Uterus (tissue), 4 donors: ENCODE results near the gene BEND6. TPM values are rescaled to one million over a fixed set of nuclear protein-coding genes. Genes with fewer than 3 reads are reported as not detected.

ENCODE experiments used
- DNase-seq, 2 donors: peaks; one replicate each; pipeline ENCODE4 v3.0.0-alpha.2; 2019 to 2020
- H3K27ac ChIP-seq, 2 donors: fragments of 200-600 bp; sonication (generic); 1 replicate in 1 of 2; 2 replicates in 1 of 2; pipeline ENCODE4 v1.5.1; 2016 to 2018
- H3K27me3 ChIP-seq, 2 donors: fragments of 200-600 bp; sonication (generic); one replicate each; pipeline ENCODE4 v1.5.1; 2018 to 2019; ENCODE audit warnings: control low read depth in 1 of 2
- H3K36me3 ChIP-seq, 2 donors: fragments of 200-600 bp; sonication (generic); one replicate each; pipeline ENCODE4 v1.5.1; 2019; ENCODE audit warnings: control low read depth in 1 of 2
- H3K4me1 ChIP-seq, 2 donors: fragments of 200-600 bp; sonication (generic); one replicate each; pipeline ENCODE4 v1.5.1; 2018 to 2019; ENCODE audit warnings: control low read depth in 1 of 2
- H3K4me3 ChIP-seq, 2 donors: fragments of 200-600 bp; sonication (generic); 1 replicate in 1 of 2; 2 replicates in 1 of 2; pipeline ENCODE4 v1.5.1; 2018 to 2019; ENCODE audit warnings: mild to moderate bottlenecking in 1 of 2
- H3K9me3 ChIP-seq, 2 donors: fragments of 200-600 bp; sonication (generic); one replicate each; pipeline ENCODE4 v1.5.1; 2019; ENCODE audit warnings: control low read depth in 1 of 2
- POLR2A ChIP-seq, 2 donors: fragments of 450-650 bp; IDR thresholded peaks; one replicate each; pipeline ENCODE4 v1.6.1; 2016; ENCODE audit warnings: antibody characterized with exemption in 2 of 2, mild to moderate bottlenecking in 1 of 2, moderate library complexity in 1 of 2
- intact Hi-C: fragments of 100-400 bp; cut with DNase I; formaldehyde crosslinking; loops from one replicate; pipeline ENCODE4 v1.15.1; 2023; ENCODE audit warnings: low total_unique reads
- total RNA-seq, 4 donors: library from RNA; depleted of rRNA in 3 of 4; stranded (reverse); fragments of >200 nt in 3 of 4; gene quantifications; one replicate each; pipeline versions ENCODE4 v1.1.0 to v1.2.4, GENCODE V29; 2014 to 2023
- TF ChIP-seq, protein P1 (sequence below), 4 experiments: fragments of 200-600 bp in 2 of 4; fragments of 450-650 bp in 2 of 4; sonication (generic) in 2 of 4; IDR thresholded peaks; one replicate each; pipeline ENCODE4 v1.5.1; 2016 to 2019; ENCODE audit warnings: antibody characterized with exemption in 4 of 4, mild to moderate bottlenecking in 2 of 4, moderate library complexity in 1 of 4
- donor health status: DM: yes; HTN: yes; CAD: no.

BEND6 gene
- total RNA-seq, 4 donors from 2014 or later, result 3.8 to 10.2 (median 4.5) TPM

DNA sequence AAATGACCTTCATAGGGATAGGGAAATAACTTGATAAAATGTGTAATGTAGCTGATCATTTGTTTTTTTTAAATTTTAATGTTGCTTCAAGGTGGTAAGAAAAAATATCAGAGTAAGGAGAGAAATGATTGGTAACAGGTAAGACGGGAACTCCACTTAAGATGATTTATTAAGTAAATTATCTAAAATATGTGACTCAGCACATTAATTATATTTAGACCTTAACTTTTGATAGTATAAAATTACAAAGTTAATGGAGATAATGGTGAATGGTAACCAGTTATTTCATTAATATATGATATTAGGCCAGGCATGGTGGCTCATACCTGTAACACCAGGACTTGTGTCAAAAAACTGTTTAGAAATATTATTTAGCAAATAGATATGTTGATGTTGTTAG lies 10.2 kb downstream of the BEND6 start:
- DNase-seq, result no peak
- no peaks in the 10 kb centered on the region for H3K9me3 ChIP-seq
- H3K36me3 ChIP-seq, result no peaks in the 10 kb centered on the region
- intact Hi-C loops, result no loop called here
- H3K27ac ChIP-seq, result no peak overlapping the region
- H3K27me3 ChIP-seq, result no peaks in the 10 kb centered on the region
- TF ChIP-seq, protein P1, sequence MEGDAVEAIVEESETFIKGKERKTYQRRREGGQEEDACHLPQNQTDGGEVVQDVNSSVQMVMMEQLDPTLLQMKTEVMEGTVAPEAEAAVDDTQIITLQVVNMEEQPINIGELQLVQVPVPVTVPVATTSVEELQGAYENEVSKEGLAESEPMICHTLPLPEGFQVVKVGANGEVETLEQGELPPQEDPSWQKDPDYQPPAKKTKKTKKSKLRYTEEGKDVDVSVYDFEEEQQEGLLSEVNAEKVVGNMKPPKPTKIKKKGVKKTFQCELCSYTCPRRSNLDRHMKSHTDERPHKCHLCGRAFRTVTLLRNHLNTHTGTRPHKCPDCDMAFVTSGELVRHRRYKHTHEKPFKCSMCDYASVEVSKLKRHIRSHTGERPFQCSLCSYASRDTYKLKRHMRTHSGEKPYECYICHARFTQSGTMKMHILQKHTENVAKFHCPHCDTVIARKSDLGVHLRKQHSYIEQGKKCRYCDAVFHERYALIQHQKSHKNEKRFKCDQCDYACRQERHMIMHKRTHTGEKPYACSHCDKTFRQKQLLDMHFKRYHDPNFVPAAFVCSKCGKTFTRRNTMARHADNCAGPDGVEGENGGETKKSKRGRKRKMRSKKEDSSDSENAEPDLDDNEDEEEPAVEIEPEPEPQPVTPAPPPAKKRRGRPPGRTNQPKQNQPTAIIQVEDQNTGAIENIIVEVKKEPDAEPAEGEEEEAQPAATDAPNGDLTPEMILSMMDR (IDR thresholded peaks at IDR 0.05), result no peak
- TF ChIP-seq POLR2A (IDR thresholded peaks at IDR 0.05), result no peak
- H3K4me1 ChIP-seq, result no peaks in the 10 kb centered on the region
- H3K4me3 ChIP-seq, result no peak overlapping the region

DNA sequence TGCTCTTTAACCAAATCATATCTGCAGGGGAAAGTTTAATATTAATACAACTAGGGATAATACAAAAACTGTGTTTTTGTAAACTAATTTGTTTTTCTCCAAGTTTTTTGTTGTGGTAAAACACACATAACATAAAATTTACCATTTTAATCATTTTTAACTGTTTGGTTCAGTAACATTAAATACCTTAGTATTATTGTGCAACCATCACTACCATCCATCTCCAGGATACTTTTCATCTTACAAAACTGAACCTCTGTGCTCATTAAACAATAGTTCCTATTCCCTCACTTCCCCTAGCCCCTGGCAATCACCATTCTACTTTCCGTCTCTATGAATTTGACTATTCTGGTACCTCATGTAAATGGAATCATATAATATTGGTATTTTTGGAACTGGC lies 15.9 kb downstream of the BEND6 start:
- H3K9me3 ChIP-seq, result no peaks in the 10 kb centered on the region
- TF ChIP-seq POLR2A (IDR thresholded peaks at IDR 0.05), result no peak
- TF ChIP-seq, protein P1 (IDR thresholded peaks at IDR 0.05), result no peak

DNA sequence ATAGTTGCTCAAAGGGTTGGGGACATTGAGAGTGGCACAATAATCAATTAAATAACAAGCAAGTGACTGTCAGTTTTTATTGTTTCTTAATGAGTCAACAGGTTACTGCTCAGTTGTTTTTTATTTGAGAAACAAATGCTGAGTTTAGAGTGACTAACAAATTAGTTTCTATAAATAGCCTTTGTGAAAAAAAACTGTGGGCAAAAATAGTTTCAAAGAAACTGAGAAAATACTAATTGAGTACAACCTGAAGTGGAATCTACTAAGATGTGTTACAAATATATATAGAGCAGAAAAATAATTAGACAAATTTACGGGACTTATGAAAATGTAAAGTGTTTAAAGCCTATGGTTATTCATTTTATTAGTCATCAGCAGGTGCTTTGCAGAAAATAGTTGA lies 22.3 kb downstream of the BEND6 start:
- H3K4me1 ChIP-seq, result no peaks in the 10 kb centered on the region
- H3K4me3 ChIP-seq, result no peak overlapping the region
- H3K36me3 ChIP-seq, result no peaks in the 10 kb centered on the region
- no peak overlapping the region for H3K27ac ChIP-seq
- DNase-seq, result no peak
- TF ChIP-seq POLR2A (IDR thresholded peaks at IDR 0.05), result no peak
- TF ChIP-seq, protein P1 (IDR thresholded peaks at IDR 0.05), result no peak
- H3K9me3 ChIP-seq, result peaks cover 0 to 15% of the 10 kb centered on the region in 2 donors
- intact Hi-C loops, result no loop called here
- no peaks in the 10 kb centered on the region for H3K27me3 ChIP-seq

More for the DNA sequence above, 15.9 kb downstream of the BEND6 start:
- no peak overlapping the region for H3K4me3 ChIP-seq
- intact Hi-C loops, result no loop called here
- H3K27me3 ChIP-seq, result no peaks in the 10 kb centered on the region
- H3K36me3 ChIP-seq, result no peaks in the 10 kb centered on the region
- DNase-seq, result no peak
- no peak overlapping the region for H3K27ac ChIP-seq
- H3K4me1 ChIP-seq, result no peaks in the 10 kb centered on the region

DNA sequence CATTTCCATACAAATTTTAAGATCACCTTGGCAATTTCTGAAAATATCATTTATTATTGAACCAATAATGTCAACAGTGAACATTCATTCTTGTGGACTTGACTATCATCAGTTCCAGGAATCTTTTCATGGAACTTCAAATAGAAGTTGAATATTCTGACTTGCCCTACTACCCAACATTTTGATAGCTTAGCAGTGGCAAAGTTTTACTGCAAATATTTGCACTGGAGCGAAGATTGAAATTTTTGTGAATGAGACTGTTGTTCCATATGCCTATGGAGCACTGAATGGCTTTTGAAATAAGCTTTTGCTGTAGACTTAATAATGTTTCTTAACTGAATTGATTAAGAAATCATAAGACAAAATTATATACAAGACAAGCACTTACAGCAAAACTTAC lies 23.6 kb downstream of the BEND6 start:
- TF ChIP-seq POLR2A (IDR thresholded peaks at IDR 0.05), result no peak
- TF ChIP-seq, protein P1 (IDR thresholded peaks at IDR 0.05), result no peak
- Histone ChIP-seq H3K27ac (no peak overlapping the region), H3K36me3 (no peaks in the 10 kb centered on the region), H3K27me3 (no peaks in the 10 kb centered on the region), H3K9me3 (peaks cover 0 to 15% of the 10 kb centered on the region in 2 donors), H3K4me1 (no peaks in the 10 kb centered on the region), H3K4me3 (no peak overlapping the region)
- no peak for DNase-seq
- intact Hi-C loops, result no loop called here

DNA sequence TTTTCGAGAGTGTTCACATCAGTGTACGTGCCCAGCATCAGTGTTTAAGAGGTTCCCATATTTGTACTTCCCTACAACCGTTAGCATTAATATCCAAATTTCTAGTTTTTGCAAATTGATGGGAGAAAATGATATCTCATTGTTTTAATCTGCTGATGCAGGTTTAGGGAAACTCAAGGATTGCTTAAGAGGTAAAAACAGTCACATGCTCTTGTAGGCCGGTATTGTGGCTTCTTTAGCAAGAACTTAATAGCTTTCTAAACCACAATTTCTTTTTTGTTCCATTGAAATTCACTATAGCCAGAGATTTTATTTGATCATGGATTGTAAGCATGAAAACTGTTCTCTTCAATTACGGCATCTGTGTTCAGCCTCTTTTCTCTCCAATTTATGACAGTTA lies 29.5 kb downstream of the BEND6 start:
- intact Hi-C loops, result no loop called here
- Histone ChIP-seq H3K27me3 (no peaks in the 10 kb centered on the region), H3K4me3 (no peak overlapping the region), H3K9me3 (no peaks in the 10 kb centered on the region), H3K36me3 (no peaks in the 10 kb centered on the region), H3K4me1 (no peaks in the 10 kb centered on the region), H3K27ac (no peak overlapping the region)
- TF ChIP-seq POLR2A (IDR thresholded peaks at IDR 0.05), result no peak
- TF ChIP-seq, protein P1 (IDR thresholded peaks at IDR 0.05), result no peak
- DNase-seq, result no peak
